Ovary (tissue), 1 donor: ENCODE results near the gene KRT4.

Experiments used
- EP300 ChIP-seq: sonication (generic); formaldehyde crosslinking; IDR thresholded peaks from one replicate; pipeline ENCODE4 v1.6.1; 2017; ENCODE audit warnings: antibody characterized with exemption
- POLR2A ChIP-seq: fragments of 450-650 bp; IDR thresholded peaks from one replicate; pipeline ENCODE4 v1.6.1; 2017; ENCODE audit warnings: antibody characterized with exemption, mild to moderate bottlenecking, moderate library complexity

DNA sequence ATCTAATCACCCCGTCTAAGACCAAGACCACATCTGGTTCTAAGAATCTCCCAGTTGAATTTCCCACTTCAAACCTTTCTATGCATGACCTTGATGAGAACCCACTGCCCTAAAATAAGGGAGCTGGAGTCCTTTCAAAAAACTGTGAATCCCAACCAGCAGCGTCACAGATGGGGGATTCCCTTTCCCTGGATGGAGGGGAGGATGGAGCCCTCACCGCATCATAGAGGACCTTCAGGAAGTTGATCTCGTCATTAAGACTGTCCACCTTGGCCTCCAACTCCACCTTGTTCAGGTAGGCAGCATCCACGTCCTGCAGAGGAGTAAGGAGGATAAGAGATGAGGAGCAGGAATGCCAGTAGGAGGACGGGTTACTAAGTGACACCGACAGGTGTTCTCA lies 4.8 kb downstream of the KRT4 start:
- TF ChIP-seq POLR2A (no peak), EP300 (no peak)
